SK-N-SH (cell line): ENCODE measurements around the gene DEFB129. TPM values are rescaled to one million over a fixed set of nuclear protein-coding genes. Genes with fewer than 3 reads are reported as not detected.

Experiments used
- CTCF ChIA-PET: fragments of 300-600, 350-600 bp; formaldehyde crosslinking; extraction: SDS; loops from one replicate; lab custom pipeline; 2021; lab: Yijun Ruan, JAX
- POLR2A ChIA-PET: fragments of 350-600 bp; sonication (Branson Sonifier 250); formaldehyde crosslinking; extraction: SDS; loops from one replicate; lab custom pipeline; 2020; ENCODE audit warnings: antibody characterized with exemption, inconsistent platforms; lab: Yijun Ruan, JAX
- DNase-seq: peaks from one replicate; pipeline ENCODE4 v3.0.0; 2012
- H2AFZ ChIP-seq: fragments of 200-600 bp; sonication (generic); 2 replicates; pipeline ENCODE4 v1.8.1; 2016; ENCODE audit warnings: antibody characterized with exemption, mild to moderate bottlenecking, low read depth
- H3F3A ChIP-seq: fragments of 200-600 bp; sonication (generic); replicated peaks from 2 replicates; pipeline ENCODE3; 2016; ENCODE audit warnings: antibody characterized with exemption, mild to moderate bottlenecking; ENCODE audit not compliant: insufficient read depth
- H3K27ac ChIP-seq, 2 experiments: fragments of 200-500 bp in 1 of 2; fragments of 200-600 bp in 1 of 2; sonication (Bioruptor generic) in 1 of 2; sonication (generic), shearing (Covaris generic) in 1 of 2; 2 replicates each; pipeline versions ENCODE4 v1.5.1 to v1.6.1; 2014 to 2016; ENCODE audit warnings: low read depth in 2 of 2, inconsistent platforms in 1 of 2, low read length in 1 of 2, mild to moderate bottlenecking in 1 of 2, mixed read lengths in 1 of 2
- H3K27me3 ChIP-seq: fragments of 200-600 bp; sonication (generic), shearing (Covaris generic); 2 replicates; pipeline ENCODE4 v1.6.1; 2016; ENCODE audit warnings: mixed run types; ENCODE audit not compliant: insufficient read depth
- H3K36me3 ChIP-seq, 2 experiments: fragments of 200-500 bp in 1 of 2; fragments of 200-600 bp in 1 of 2; sonication (Bioruptor generic) in 1 of 2; sonication (generic) in 1 of 2; replicated peaks in 1 of 2; 2 replicates each; pipeline versions ENCODE3 to v1.5.1; 2014 to 2016; ENCODE audit warnings: low read length in 1 of 2, mild to moderate bottlenecking in 1 of 2; ENCODE audit not compliant: insufficient read depth in 2 of 2, control insufficient read depth in 1 of 2
- H3K4me1 ChIP-seq, 2 experiments: fragments of 200-500 bp in 1 of 2; fragments of 200-600 bp in 1 of 2; sonication (Bioruptor generic) in 1 of 2; sonication (generic), shearing (Covaris generic) in 1 of 2; 2 replicates each; pipeline versions ENCODE4 v1.5.1 to v1.6.1; 2014 to 2016; ENCODE audit warnings: low read depth in 1 of 2, low read length in 1 of 2, mixed run types in 1 of 2; ENCODE audit not compliant: insufficient read depth in 2 of 2, control insufficient read depth in 1 of 2
- H3K4me2 ChIP-seq: fragments of 200-600 bp; sonication (generic), shearing (Covaris generic); 2 replicates; pipeline ENCODE4 v1.6.1; 2017; ENCODE audit warnings: mixed run types
- H3K4me3 ChIP-seq, 2 experiments: fragments of 200-500 bp in 1 of 2; fragments of 200-600 bp in 1 of 2; sonication (Bioruptor generic) in 1 of 2; sonication (generic), shearing (Covaris generic) in 1 of 2; 2 replicates each; pipeline versions ENCODE4 v1.5.1 to v1.8.1; 2014 to 2016; ENCODE audit warnings: low read depth in 2 of 2, inconsistent platforms in 1 of 2, low read length in 1 of 2, mild to moderate bottlenecking in 1 of 2, mixed read lengths in 1 of 2, moderate library complexity in 1 of 2
- H3K79me2 ChIP-seq: fragments of 200-600 bp; sonication (generic); 2 replicates; pipeline ENCODE4 v1.8.1; 2017; ENCODE audit warnings: mild to moderate bottlenecking; ENCODE audit not compliant: insufficient read depth
- H3K9ac ChIP-seq: fragments of 200-600 bp; sonication (generic); 2 replicates; pipeline ENCODE4 v1.6.1; 2017; ENCODE audit warnings: mixed run types
- H3K9me2 ChIP-seq: fragments of 200-600 bp; sonication (generic); 2 replicates; pipeline ENCODE4 v1.6.1; 2017; ENCODE audit warnings: mixed run types
- H3K9me3 ChIP-seq: fragments of 200-600 bp; sonication (generic); 2 replicates; pipeline ENCODE4 v1.6.1; 2017; ENCODE audit warnings: mixed run types, mild to moderate bottlenecking, moderate library complexity
- H4K20me1 ChIP-seq: fragments of 200-600 bp; sonication (generic); 2 replicates; pipeline ENCODE4 v1.6.1; 2017; ENCODE audit warnings: mild to moderate bottlenecking, mixed run types; ENCODE audit not compliant: insufficient read depth
- EP300 ChIP-seq, 2 experiments: IDR thresholded peaks; 2 replicates each; pipeline versions ENCODE4 v1.4.0 to v1.6.1; 2012; ENCODE audit warnings: borderline replicate concordance in 1 of 2, low read depth in 1 of 2, low read length in 1 of 2
- EZH2phosphoT487 ChIP-seq: fragments of 200-600 bp; sonication (generic); IDR thresholded peaks from 2 replicates; pipeline ENCODE4 v1.6.1; 2017; ENCODE audit warnings: low read depth, mixed run types, mild to moderate bottlenecking, antibody characterized with exemption, moderate library complexity, borderline replicate concordance
- FOXJ3 ChIP-seq: sonication (generic); formaldehyde crosslinking; IDR thresholded peaks from 2 replicates; pipeline ENCODE4 v1.5.1; 2020; ENCODE audit warnings: mild to moderate bottlenecking, missing genetic modification reagents
- JUND ChIP-seq: IDR thresholded peaks from 2 replicates; pipeline ENCODE4 v1.4.0; 2012
- NRF1 ChIP-seq: IDR thresholded peaks from 2 replicates; pipeline ENCODE4 v1.6.1; 2012; ENCODE audit warnings: low read depth, mild to moderate bottlenecking, low read length
- PBX3 ChIP-seq: IDR thresholded peaks from 2 replicates; pipeline ENCODE4; 2012
- RAD21 ChIP-seq: IDR thresholded peaks from 2 replicates; pipeline ENCODE4 v1.6.1; 2012; ENCODE audit warnings: mild to moderate bottlenecking, low read length
- SIN3A ChIP-seq: IDR thresholded peaks from 2 replicates; pipeline ENCODE4 v1.6.1; 2012; ENCODE audit warnings: low read depth, mild to moderate bottlenecking, low read length, moderate library complexity, borderline replicate concordance
- SMC3 ChIP-seq: IDR thresholded peaks from 2 replicates; pipeline ENCODE4 v1.6.1; 2012; ENCODE audit warnings: low read depth, low read length, improper control_type of control experiment
- TAF1 ChIP-seq: IDR thresholded peaks from 2 replicates; pipeline ENCODE4 v1.6.1; 2012; ENCODE audit warnings: low read depth, mild to moderate bottlenecking, low read length, moderate library complexity, borderline replicate concordance
- TEAD4 ChIP-seq: IDR thresholded peaks from 2 replicates; pipeline ENCODE4 v1.4.0; 2012; ENCODE audit warnings: mild to moderate bottlenecking, borderline replicate concordance; ENCODE audit not compliant: insufficient read depth
- YY1 ChIP-seq: IDR thresholded peaks from 2 replicates; pipeline ENCODE4 v1.4.0; 2012; ENCODE audit warnings: low read depth, mild to moderate bottlenecking
- WGBS: methylation state at CpG from one replicate; pipeline ENCODE4 v1.1.6; 2017; ENCODE audit warnings: low lambda C conversion rate; 5-methylcytosine and 5-hydroxymethylcytosine counted together
- polyA plus RNA-seq, 3 experiments: library from polyadenylated mRNA; depleted of rRNA; stranded (reverse); fragments of >200 nt; gene quantifications; 2 replicates each; pipeline ENCODE4 v1.2.3, GENCODE V29; 2012
- TF ChIP-seq, protein P1 (sequence below): IDR thresholded peaks from 2 replicates; pipeline ENCODE4 v1.6.1; 2012; ENCODE audit warnings: mild to moderate bottlenecking, low read depth, low read length, moderate library complexity
- TF ChIP-seq, protein P2 (sequence below): fragments of 150-350 bp; IDR thresholded peaks from 2 replicates; pipeline ENCODE4 v1.6.1; 2017; ENCODE audit warnings: antibody characterized with exemption, low read length, low read depth, borderline replicate concordance

Gene DEFB129
- polyA plus RNA-seq, 1 of the 3 experiments (the other 2 are of a cell fraction), result not detected

DNA sequence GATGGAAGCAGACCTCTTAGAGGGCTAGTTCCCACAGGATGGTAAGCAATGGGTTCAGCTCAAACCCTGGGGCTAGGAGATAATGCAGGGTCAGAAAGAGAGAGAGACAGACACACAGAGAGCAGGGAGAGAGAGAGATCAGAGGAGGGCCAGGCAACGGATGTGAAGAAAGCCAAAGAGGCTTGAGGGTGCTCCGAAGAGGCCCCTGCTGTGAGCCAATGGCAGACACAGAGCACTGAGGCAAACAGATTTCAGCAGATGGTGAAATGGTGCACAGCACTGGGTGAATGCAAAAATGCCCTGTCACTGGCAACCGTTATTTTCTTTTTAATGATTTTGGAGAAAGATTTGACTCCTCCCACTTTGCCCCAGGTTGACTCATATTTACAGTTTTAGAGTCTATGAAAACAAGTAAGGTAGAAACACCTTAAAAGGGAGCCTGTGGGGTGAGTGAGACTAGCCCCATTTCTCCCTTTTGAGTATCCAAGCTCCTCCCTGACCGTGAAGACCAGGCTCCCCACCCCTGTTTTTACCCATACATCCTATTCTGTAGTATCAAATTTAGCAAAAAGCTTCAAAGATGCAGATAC lies 31.3 kb downstream of the DEFB129 start (continued):
- TF ChIP-seq, protein P1, sequence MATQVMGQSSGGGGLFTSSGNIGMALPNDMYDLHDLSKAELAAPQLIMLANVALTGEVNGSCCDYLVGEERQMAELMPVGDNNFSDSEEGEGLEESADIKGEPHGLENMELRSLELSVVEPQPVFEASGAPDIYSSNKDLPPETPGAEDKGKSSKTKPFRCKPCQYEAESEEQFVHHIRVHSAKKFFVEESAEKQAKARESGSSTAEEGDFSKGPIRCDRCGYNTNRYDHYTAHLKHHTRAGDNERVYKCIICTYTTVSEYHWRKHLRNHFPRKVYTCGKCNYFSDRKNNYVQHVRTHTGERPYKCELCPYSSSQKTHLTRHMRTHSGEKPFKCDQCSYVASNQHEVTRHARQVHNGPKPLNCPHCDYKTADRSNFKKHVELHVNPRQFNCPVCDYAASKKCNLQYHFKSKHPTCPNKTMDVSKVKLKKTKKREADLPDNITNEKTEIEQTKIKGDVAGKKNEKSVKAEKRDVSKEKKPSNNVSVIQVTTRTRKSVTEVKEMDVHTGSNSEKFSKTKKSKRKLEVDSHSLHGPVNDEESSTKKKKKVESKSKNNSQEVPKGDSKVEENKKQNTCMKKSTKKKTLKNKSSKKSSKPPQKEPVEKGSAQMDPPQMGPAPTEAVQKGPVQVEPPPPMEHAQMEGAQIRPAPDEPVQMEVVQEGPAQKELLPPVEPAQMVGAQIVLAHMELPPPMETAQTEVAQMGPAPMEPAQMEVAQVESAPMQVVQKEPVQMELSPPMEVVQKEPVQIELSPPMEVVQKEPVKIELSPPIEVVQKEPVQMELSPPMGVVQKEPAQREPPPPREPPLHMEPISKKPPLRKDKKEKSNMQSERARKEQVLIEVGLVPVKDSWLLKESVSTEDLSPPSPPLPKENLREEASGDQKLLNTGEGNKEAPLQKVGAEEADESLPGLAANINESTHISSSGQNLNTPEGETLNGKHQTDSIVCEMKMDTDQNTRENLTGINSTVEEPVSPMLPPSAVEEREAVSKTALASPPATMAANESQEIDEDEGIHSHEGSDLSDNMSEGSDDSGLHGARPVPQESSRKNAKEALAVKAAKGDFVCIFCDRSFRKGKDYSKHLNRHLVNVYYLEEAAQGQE, result no peak
- TF ChIP-seq RAD21, result no peak
- TF ChIP-seq TEAD4, result no peak
- TF ChIP-seq, protein P2, sequence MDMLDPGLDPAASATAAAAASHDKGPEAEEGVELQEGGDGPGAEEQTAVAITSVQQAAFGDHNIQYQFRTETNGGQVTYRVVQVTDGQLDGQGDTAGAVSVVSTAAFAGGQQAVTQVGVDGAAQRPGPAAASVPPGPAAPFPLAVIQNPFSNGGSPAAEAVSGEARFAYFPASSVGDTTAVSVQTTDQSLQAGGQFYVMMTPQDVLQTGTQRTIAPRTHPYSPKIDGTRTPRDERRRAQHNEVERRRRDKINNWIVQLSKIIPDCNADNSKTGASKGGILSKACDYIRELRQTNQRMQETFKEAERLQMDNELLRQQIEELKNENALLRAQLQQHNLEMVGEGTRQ, result no peak
- no peak for TF ChIP-seq EZH2phosphoT487
- no peak for TF ChIP-seq SMC3
- no peak for TF ChIP-seq FOXJ3 (CRISPR knock-in tag)
- no peak for TF ChIP-seq YY1

- Histone ChIP-seq H3K27ac (no peak overlapping the region), H3K9ac (no peak overlapping the region), H3K4me3 (no peak overlapping the region), H3K36me3 (no peaks in the 10 kb centered on the region), H3K79me2 (no peaks in the 10 kb centered on the region), H3K27me3 (peaks cover 14% of the 10 kb centered on the region; the same call in 1 of the 2 replicates), H3K9me3 (no peaks in the 10 kb centered on the region), H3K9me2 (no peaks in the 10 kb centered on the region), H4K20me1 (no peaks in the 10 kb centered on the region), H3K4me1 (peaks cover 0 to 12% of the 10 kb centered on the region in 2 experiments; a peak in 1 of 4 replicates), H3F3A (no peaks in the 10 kb centered on the region), H2AFZ (no peak overlapping the region), H3K4me2 (no peak overlapping the region)
- ChIA-PET CTCF (interaction anchor here (1.3 to 2.5 kb wide), 2 partner anchors 8 to 71 kb away, joined by 7 to 16 read pairs; no protein-coding TSS in a partner anchor), POLR2A (no interaction called here)
- DNase-seq, result no peak
- TF ChIP-seq TAF1 (no peak), JUND (no peak), NRF1 (no peak), EP300 (IDR thresholded peaks at IDR 0.05; ENCODE audit: borderline replicate concordance in 1 of 2, low read depth in 1 of 2, low read length in 1 of 2) (no peak), PBX3 (no peak), SIN3A (no peak)
- 65% methylated on average over 8 of the region's 8 CpGs for WGBS
These were observed 31.9 kb downstream of the DEFB129 start for GRCh38 chr20:258963-259362.
